HEK293T (cell line): ENCODE measurements around the gene ORC6.

Experiments used
- CTCF ChIA-PET: fragments of 350-600 bp; formaldehyde crosslinking; extraction: SDS; loops from one replicate; lab custom pipeline; 2021; ENCODE audit warnings: antibody characterized with exemption, inconsistent platforms; lab: Yijun Ruan, JAX
- POLR2A ChIA-PET: fragments of 350-600 bp; formaldehyde crosslinking; extraction: SDS; loops from one replicate; lab custom pipeline; 2020; ENCODE audit warnings: antibody characterized with exemption, inconsistent platforms; lab: Yijun Ruan, JAX
- DNase-seq: peaks from one replicate; pipeline ENCODE4 v3.0.0; 2012; ENCODE audit warnings: mixed read lengths; ENCODE audit errors: extremely low spot score
- ARNT ChIP-seq: fragments of 450-650 bp; IDR thresholded peaks from 2 replicates; pipeline ENCODE4 v1.6.1; 2017; ENCODE audit warnings: mild to moderate bottlenecking
- BHLHE40 ChIP-seq: fragments of 450-650 bp; IDR thresholded peaks from 2 replicates; pipeline ENCODE4 v1.6.1; 2016; ENCODE audit warnings: mild to moderate bottlenecking, moderate library complexity, borderline replicate concordance
- CTBP1 ChIP-seq: fragments of 450-650 bp; IDR thresholded peaks from 2 replicates; pipeline ENCODE4 v1.6.1; 2016; ENCODE audit warnings: borderline replicate concordance
- ELF4 ChIP-seq: fragments of 450-650 bp; IDR thresholded peaks from 2 replicates; pipeline ENCODE4 v1.6.1; 2017; ENCODE audit warnings: antibody characterized with exemption
- FOXA1 ChIP-seq: fragments of 450-650 bp; IDR thresholded peaks from 2 replicates; pipeline ENCODE4 v1.6.1; 2016; ENCODE audit warnings: mild to moderate bottlenecking
- FOXK2 ChIP-seq: fragments of 450-650 bp; IDR thresholded peaks from 2 replicates; pipeline ENCODE4 v1.6.1; 2016; ENCODE audit warnings: mild to moderate bottlenecking
- FOXM1 ChIP-seq: fragments of 450-650 bp; IDR thresholded peaks from 2 replicates; pipeline ENCODE4 v1.6.1; 2017; ENCODE audit warnings: mild to moderate bottlenecking, borderline replicate concordance
- HDGF ChIP-seq: fragments of 450-650 bp; IDR thresholded peaks from 2 replicates; pipeline ENCODE4 v1.6.1; 2017; ENCODE audit warnings: antibody characterized with exemption, borderline replicate concordance
- L3MBTL2 ChIP-seq: fragments of 450-650 bp; conservative IDR thresholded peaks from 2 replicates; pipeline ENCODE4 v1.6.1; 2016; ENCODE audit warnings: mild to moderate bottlenecking
- LEF1 ChIP-seq: fragments of 450-650 bp; IDR thresholded peaks from 2 replicates; pipeline ENCODE4 v1.6.1; 2017; ENCODE audit warnings: mild to moderate bottlenecking, borderline replicate concordance
- NFRKB ChIP-seq: fragments of 450-650 bp; IDR thresholded peaks from 2 replicates; pipeline ENCODE4 v1.6.1; 2016; ENCODE audit warnings: mild to moderate bottlenecking, moderate library complexity
- PKNOX1 ChIP-seq: fragments of 450-650 bp; IDR thresholded peaks from 2 replicates; pipeline ENCODE4 v1.6.1; 2016
- SP1 ChIP-seq: fragments of 450-650 bp; IDR thresholded peaks from 2 replicates; pipeline ENCODE4 v1.6.1; 2017
- SUZ12 ChIP-seq: fragments of 450-650 bp; IDR thresholded peaks from 2 replicates; pipeline ENCODE4 v1.6.1; 2016; ENCODE audit warnings: mild to moderate bottlenecking
- TARDBP ChIP-seq: fragments of 450-650 bp; IDR thresholded peaks from 2 replicates; pipeline ENCODE4 v1.6.1; 2016
- ZNF384 ChIP-seq: fragments of 450-650 bp; IDR thresholded peaks from 2 replicates; pipeline ENCODE4 v1.6.1; 2016

The ORC6 gene

GRCh38 chr16:46695937-46696336, 6.5 kb downstream of the ORC6 start:
- DNase-seq = no peak
- no peak for TF ChIP-seq SUZ12
- no peak for TF ChIP-seq HDGF
- TF ChIP-seq PKNOX1 = no peak
- TF ChIP-seq CTBP1 = no peak
- TF ChIP-seq FOXK2 = no peak
- CTCF ChIA-PET = interaction anchor here (1.7 kb wide), 1 partner anchor 106 kb away, joined by 4 read pairs; no protein-coding TSS in a partner anchor
- POLR2A ChIA-PET = no interaction called here

- TF ChIP-seq ARNT (no peak), FOXK2 (no peak), L3MBTL2 (no peak), TARDBP (no peak), CTBP1 (no peak), SP1 (no peak), NFRKB (no peak), HDGF (no peak)
- CTCF ChIA-PET = interaction anchor here (0.9 to 1.7 kb wide), 2 partner anchors 68 to 105 kb away, joined by 3 to 4 read pairs; no protein-coding TSS in a partner anchor
Measured at GRCh38 chr16:46696957-46697356, 7.5 kb downstream of the ORC6 start.

GRCh38 chr16:46700048-46700447, 10.6 kb downstream of the ORC6 start:
- ChIA-PET POLR2A (interaction anchor here (0.6 to 1.3 kb wide), 3 partner anchors 9 to 90 kb away, joined by 3 to 5 read pairs (median 3); no protein-coding TSS in a partner anchor), CTCF (no interaction called here)
- no peak for DNase-seq
- TF ChIP-seq ARNT (no peak), ELF4 (no peak), BHLHE40 (no peak), FOXM1 (no peak), NFRKB (no peak), FOXK2 (no peak), ZNF384 (no peak), HDGF (no peak), CTBP1 (no peak), FOXA1 (no peak), L3MBTL2 (no peak), TARDBP (no peak), SP1 (no peak)

More at GRCh38 chr16:46696957-46697356, 7.5 kb downstream of the ORC6 start:
- DNase-seq = no peak
- POLR2A ChIA-PET = no interaction called here

GRCh38 chr16:46701615-46702014, 12.2 kb downstream of the ORC6 start:
- CTCF ChIA-PET = no interaction called here
- no peak for DNase-seq
- POLR2A ChIA-PET = no interaction called here
- TF ChIP-seq TARDBP (no peak), PKNOX1 (no peak), SUZ12 (no peak), CTBP1 (no peak), NFRKB (no peak), SP1 (no peak), L3MBTL2 (no peak)

- TF ChIP-seq SUZ12 = no peak
- no peak for TF ChIP-seq TARDBP
- no peak for TF ChIP-seq HDGF
- no peak for TF ChIP-seq FOXM1
- TF ChIP-seq ARNT = no peak
- TF ChIP-seq FOXA1 = no peak
- no peak for TF ChIP-seq L3MBTL2
- TF ChIP-seq BHLHE40 = no peak
- no peak for TF ChIP-seq LEF1
- no peak for TF ChIP-seq PKNOX1
Measured at GRCh38 chr16:46702030-46702429, 12.6 kb downstream of the ORC6 start.

GRCh38 chr16:46706642-46707041, 17.2 kb downstream of the ORC6 start:
- TF ChIP-seq SUZ12 = no peak
- no peak for TF ChIP-seq FOXM1
- no peak for TF ChIP-seq ARNT
- no peak for TF ChIP-seq ZNF384
- no peak for TF ChIP-seq LEF1
- TF ChIP-seq BHLHE40 = no peak
- TF ChIP-seq ELF4 = no peak
- no peak for TF ChIP-seq L3MBTL2
- TF ChIP-seq HDGF = no peak
- no peak for TF ChIP-seq FOXK2
- no peak for TF ChIP-seq CTBP1
- TF ChIP-seq PKNOX1 = no peak
- no peak for TF ChIP-seq SP1
- TF ChIP-seq FOXA1 = no peak
- no peak for TF ChIP-seq TARDBP
- no peak for TF ChIP-seq NFRKB
- DNase-seq = no peak
- ChIA-PET CTCF (interaction anchor here (0.8 kb wide), 1 partner anchor 14 kb away, joined by 3 read pairs; no protein-coding TSS in a partner anchor), POLR2A (no interaction called here)

More at GRCh38 chr16:46702030-46702429, 12.6 kb downstream of the ORC6 start:
- POLR2A ChIA-PET = no interaction called here
- CTCF ChIA-PET = no interaction called here
- DNase-seq = no peak
